Measurements from ENCODE around the gene RAD51B.

GRCh38 chr14:67950386-67950785 lies 130.8 kb downstream of the RAD51B start:
- TF ChIP-seq CTCF (IDR thresholded peaks at IDR 0.05) (no peak), POLR2A (IDR thresholded peaks at IDR 0.05) (no peak), POLR2AphosphoS5 (IDR thresholded peaks at IDR 0.05; ENCODE audit: insufficient read depth in 1 of 2, low read depth in 1 of 2) (no peak)

All from vagina (tissue), 2 donors.